HepG2 (cell line): ENCODE results near the gene CAST. TPM values are rescaled to one million over a fixed set of nuclear protein-coding genes. Genes with fewer than 3 reads are reported as not detected.

Experiments used
- ADNP ChIP-seq: sonication (generic); formaldehyde crosslinking; IDR thresholded peaks from 2 replicates; pipeline ENCODE4 v1.4.0; 2020; ENCODE audit warnings: missing genetic modification reagents
- ATF6 ChIP-seq: sonication (generic); formaldehyde crosslinking; conservative IDR thresholded peaks from 2 replicates; pipeline ENCODE4 v1.4.0; 2020; ENCODE audit warnings: missing genetic modification reagents
- CEBPB ChIP-seq: IDR thresholded peaks from 2 replicates; pipeline ENCODE4 v1.6.1; 2011; ENCODE audit warnings: low read depth, low read length, improper control_type of control experiment, borderline replicate concordance
- IRF9 ChIP-seq: sonication (generic); formaldehyde crosslinking; IDR thresholded peaks from 2 replicates; pipeline ENCODE4 v1.8.0; 2022; ENCODE audit warnings: missing genetic modification reagents, mild to moderate bottlenecking, borderline replicate concordance
- KDM1A ChIP-seq: IDR thresholded peaks from 2 replicates; pipeline ENCODE4 v1.6.1; 2016; ENCODE audit warnings: missing compliant biosample characterization
- KLF12 ChIP-seq: sonication (generic); formaldehyde crosslinking; IDR thresholded peaks from 2 replicates; pipeline ENCODE4 v1.4.0; 2020; ENCODE audit warnings: missing genetic modification reagents, borderline replicate concordance
- MATR3 ChIP-seq: sonication (generic); formaldehyde crosslinking; IDR thresholded peaks from 2 replicates; pipeline ENCODE4 v1.4.0; 2020; ENCODE audit warnings: missing genetic modification reagents
- MTA1 ChIP-seq: sonication (generic); formaldehyde crosslinking; IDR thresholded peaks from 2 replicates; pipeline ENCODE4 v1.4.0; 2020; ENCODE audit warnings: missing genetic modification reagents, mild to moderate bottlenecking, borderline replicate concordance
- MXD4 ChIP-seq: IDR thresholded peaks from 2 replicates; pipeline ENCODE4 v1.6.1; 2016; ENCODE audit warnings: mild to moderate bottlenecking, missing biosample characterization, missing genetic modification reagents
- NCOR1 ChIP-seq: fragments of 200-600 bp; sonication (generic); IDR thresholded peaks from 2 replicates; pipeline ENCODE4 v1.7.0; 2017; ENCODE audit warnings: antibody characterized with exemption, low read length, borderline replicate concordance
- POLR2A ChIP-seq, 2 experiments: IDR thresholded peaks; 2 replicates each; pipeline ENCODE4 v1.6.1; 2011; ENCODE audit warnings: low read depth in 2 of 2, low read length in 2 of 2, mild to moderate bottlenecking in 1 of 2, moderate library complexity in 1 of 2; ENCODE audit not compliant: insufficient read depth in 1 of 2
- PTBP1 ChIP-seq: fragments of 200-400 bp; formaldehyde crosslinking; IDR thresholded peaks from 2 replicates; pipeline ENCODE4 v1.6.1; 2018; ENCODE audit warnings: low read length, low read depth; ENCODE audit not compliant: poor library complexity, severe bottlenecking
- RBM39 ChIP-seq: fragments of 200-400 bp; formaldehyde crosslinking; IDR thresholded peaks from one replicate; pipeline ENCODE4 v1.6.1; 2018; ENCODE audit warnings: antibody characterized with exemption, mild to moderate bottlenecking, low read depth, low read length; ENCODE audit not compliant: poor library complexity, severe bottlenecking
- THAP7 ChIP-seq: sonication (generic); formaldehyde crosslinking; IDR thresholded peaks from 2 replicates; pipeline ENCODE4 v1.8.1; 2023; ENCODE audit warnings: mild to moderate bottlenecking, missing genetic modification reagents
- ZBTB8A ChIP-seq: sonication (generic); formaldehyde crosslinking; IDR thresholded peaks from 2 replicates; pipeline ENCODE4 v1.4.0; 2020; ENCODE audit warnings: mild to moderate bottlenecking, low read depth, missing genetic modification reagents, borderline replicate concordance
- ZFP36L1 ChIP-seq: sonication (generic); formaldehyde crosslinking; IDR thresholded peaks from 2 replicates; pipeline ENCODE4 v1.8.0; 2022; ENCODE audit warnings: mild to moderate bottlenecking, missing genetic modification reagents, moderate library complexity
- ZNF142 ChIP-seq: sonication (generic); formaldehyde crosslinking; IDR thresholded peaks from 2 replicates; pipeline ENCODE4 v1.4.0; 2020; ENCODE audit warnings: missing genetic modification reagents
- ZNF207 ChIP-seq: fragments of 450-650 bp; IDR thresholded peaks from 2 replicates; pipeline ENCODE4 v1.6.1; 2016; ENCODE audit warnings: antibody characterized with exemption, borderline replicate concordance
- ZNF496 ChIP-seq: sonication (generic); formaldehyde crosslinking; IDR thresholded peaks from 2 replicates; pipeline ENCODE4 v1.8.1; 2023; ENCODE audit warnings: mild to moderate bottlenecking, moderate library complexity, missing genetic modification reagents; ENCODE audit not compliant: insufficient replicate concordance
- ZNF773 ChIP-seq: sonication (generic); formaldehyde crosslinking; IDR thresholded peaks from 2 replicates; pipeline ENCODE4 v1.4.0; 2020; ENCODE audit warnings: missing genetic modification reagents, borderline replicate concordance
- polyA plus RNA-seq, 8 experiments: library from polyadenylated mRNA; depleted of rRNA in 3 of 8; stranded (reverse) in 7 of 8; unstranded in 1 of 8; fragments of >200 nt; fragmentation: Illumina TruSeq in 4 of 8; extraction: Trizol in 4 of 8; gene quantifications; 2 replicates each; pipeline versions ENCODE4 v1.2.1 to v1.2.3, GENCODE V29; 2011 to 2016; ENCODE audit warnings: low read depth in 4 of 8, missing spikeins in 1 of 8, mixed read lengths in 1 of 8; ENCODE audit not compliant: insufficient read depth in 1 of 8
- total RNA-seq, 5 experiments: library from RNA; depleted of rRNA; stranded (reverse); fragments of >200 nt; fragmentation: Illumina TruSeq; extraction: Trizol; gene quantifications; 2 replicates each; pipeline ENCODE4 v1.2.3, GENCODE V29; 2016; ENCODE audit warnings: low read depth in 1 of 5

The CAST gene
- total and polyA plus RNA-seq, 2 of the 13 experiments (the other 11 are each of a cell fraction or from before 2014, with no cell fraction given): 42.1 to 67.6 TPM

- TF ChIP-seq THAP7 (no peak), ZNF142 (CRISPR knock-in tag) (no peak), CEBPB (no peak), ATF6 (CRISPR knock-in tag) (no peak), ZNF496 (no peak), ZNF773 (CRISPR knock-in tag) (0 out of 2 replicates have a peak, but pooled peaks have one; percentile 21), POLR2A (IDR thresholded peaks at IDR 0.05; ENCODE audit: insufficient read depth in 1 of 2, low read depth in 2 of 2, low read length in 2 of 2) (peak; percentile 27 to 42; a peak in 1 of 4 replicates), MXD4 (CRISPR knock-in tag) (no peak), PTBP1 (no peak), ADNP (no peak), MTA1 (CRISPR knock-in tag) (no peak), ZFP36L1 (CRISPR knock-in tag) (no peak), IRF9 (CRISPR knock-in tag) (peak; percentile 78; the same call in 1 of the 2 replicates), MATR3 (CRISPR knock-in tag) (no peak), ZNF207 (no peak), KLF12 (CRISPR knock-in tag) (0 out of 2 replicates have a peak, but pooled peaks have one; percentile 48), NCOR1 (no peak), RBM39 (peak; percentile 83), KDM1A (CRISPR knock-in tag) (no peak), ZBTB8A (no peak)
Observed at GRCh38 chr5:96662725-96663518, 746 bp downstream of the CAST start (continued).
